PFSK-1 (cell line): ENCODE measurements around the gene SLC24A3.

ENCODE experiments used
- FOXP2 ChIP-seq: optimal IDR thresholded peaks from 2 replicates; pipeline ENCODE3; 2011; ENCODE audit warnings: borderline replicate concordance, control low read depth, inconsistent platforms; ENCODE audit not compliant: insufficient read depth; ENCODE audit errors: extremely low read length, extremely low read depth
- POLR2AphosphoS5 ChIP-seq: IDR thresholded peaks from 2 replicates; pipeline ENCODE4 v1.6.1; 2012; ENCODE audit warnings: low read depth, mild to moderate bottlenecking, control low read depth, low read length, moderate library complexity
- REST ChIP-seq, 2 experiments: IDR thresholded peaks; 2 replicates each; pipeline versions ENCODE4 v1.6.1 to v1.8.0; 2011 to 2012; ENCODE audit warnings: low read depth in 2 of 2, low read length in 2 of 2, control low read depth in 1 of 2, inconsistent platforms in 1 of 2, mild to moderate bottlenecking in 1 of 2, moderate library complexity in 1 of 2; ENCODE audit not compliant: insufficient read depth in 1 of 2
- SIN3A ChIP-seq: IDR thresholded peaks from 2 replicates; pipeline ENCODE4 v1.6.1; 2012; ENCODE audit warnings: mild to moderate bottlenecking, low read length, moderate library complexity, borderline replicate concordance; ENCODE audit not compliant: insufficient read depth
- TAF1 ChIP-seq: IDR thresholded peaks from 2 replicates; pipeline ENCODE4 v1.6.1; 2012; ENCODE audit warnings: low read length, control low read depth, borderline replicate concordance; ENCODE audit not compliant: insufficient read depth

SLC24A3 gene

GRCh38 chr20:19185083-19185482, 27.4 kb upstream of the SLC24A3 start:
- TF ChIP-seq FOXP2 (no peak), SIN3A (no peak), TAF1 (no peak), REST (IDR thresholded peaks at IDR 0.05; ENCODE audit: insufficient read depth in 1 of 2, low read depth in 2 of 2, low read length in 2 of 2) (no peak), POLR2AphosphoS5 (no peak)

- no peak for TF ChIP-seq FOXP2
- no peak for TF ChIP-seq SIN3A
- no peak for TF ChIP-seq POLR2AphosphoS5
- no peak for TF ChIP-seq TAF1
- TF ChIP-seq REST (IDR thresholded peaks at IDR 0.05; ENCODE audit: insufficient read depth in 1 of 2, low read depth in 2 of 2, low read length in 2 of 2): no peak
These were observed 19.1 kb upstream of the SLC24A3 start for GRCh38 chr20:19193349-19193748.

- TF ChIP-seq REST (IDR thresholded peaks at IDR 0.05; ENCODE audit: insufficient read depth in 1 of 2, low read depth in 2 of 2, low read length in 2 of 2): no peak
- no peak for TF ChIP-seq FOXP2
- no peak for TF ChIP-seq SIN3A
- TF ChIP-seq POLR2AphosphoS5: no peak
- TF ChIP-seq TAF1: no peak
These were observed 6.5 kb upstream of the SLC24A3 start for GRCh38 chr20:19205981-19206396.

GRCh38 chr20:19207541-19207940, 4.9 kb upstream of the SLC24A3 start:
- TF ChIP-seq FOXP2: no peak
- TF ChIP-seq TAF1: no peak
- no peak for TF ChIP-seq POLR2AphosphoS5
- no peak for TF ChIP-seq REST (IDR thresholded peaks at IDR 0.05; ENCODE audit: insufficient read depth in 1 of 2, low read depth in 2 of 2, low read length in 2 of 2)
- no peak for TF ChIP-seq SIN3A

DNA sequence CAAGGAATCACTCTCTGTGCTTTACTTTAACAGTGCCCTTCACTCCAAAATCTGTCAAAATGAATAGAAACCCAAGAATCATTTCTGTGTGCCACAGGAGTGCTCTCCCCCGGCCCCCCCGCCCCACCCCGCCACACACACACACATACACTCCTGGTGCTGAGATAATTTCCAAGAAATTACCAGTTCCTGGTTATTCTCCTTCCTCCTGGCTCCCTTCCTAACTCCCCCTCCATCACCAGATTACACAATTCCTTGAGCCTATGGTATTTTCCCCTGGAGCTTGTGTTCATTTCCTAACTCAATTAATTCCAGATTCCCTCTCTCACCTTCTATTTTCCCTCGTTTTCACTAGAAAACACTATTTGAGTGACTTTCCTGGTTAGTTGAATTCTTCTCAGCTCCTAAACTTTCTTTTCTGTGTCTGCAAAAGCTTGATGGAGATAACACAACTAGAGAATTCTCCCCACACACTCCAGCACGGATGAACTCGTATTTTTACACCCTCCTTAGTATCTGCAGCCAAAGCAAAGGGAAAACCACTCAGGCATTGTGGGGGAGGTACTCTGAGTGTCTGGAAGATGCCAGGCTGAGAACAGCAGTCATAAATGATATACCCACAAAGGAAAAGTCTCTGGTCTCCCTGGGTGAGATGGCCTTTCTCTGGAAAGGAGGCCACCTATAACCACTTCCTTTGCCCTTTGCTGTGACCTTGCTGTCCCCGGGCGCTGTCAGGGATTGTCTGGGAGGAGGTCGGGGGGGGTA, 1.9 kb upstream of the SLC24A3 start:
- no peak for TF ChIP-seq TAF1
- TF ChIP-seq REST (IDR thresholded peaks at IDR 0.05; ENCODE audit: insufficient read depth in 1 of 2, low read depth in 2 of 2, low read length in 2 of 2): no peak
- TF ChIP-seq SIN3A: no peak
- no peak for TF ChIP-seq FOXP2
- no peak for TF ChIP-seq POLR2AphosphoS5
